SK-N-SH (cell line): ENCODE measurements around the gene NTRK3. TPM values are rescaled to one million over a fixed set of nuclear protein-coding genes. Genes with fewer than 3 reads are reported as not detected.

Source experiments
- CTCF ChIA-PET: fragments of 300-600, 350-600 bp; formaldehyde crosslinking; extraction: SDS; loops from one replicate; lab custom pipeline; 2021; lab: Yijun Ruan, JAX
- POLR2A ChIA-PET: fragments of 350-600 bp; sonication (Branson Sonifier 250); formaldehyde crosslinking; extraction: SDS; loops from one replicate; lab custom pipeline; 2020; ENCODE audit warnings: antibody characterized with exemption, inconsistent platforms; lab: Yijun Ruan, JAX
- DNase-seq: peaks from one replicate; pipeline ENCODE4 v3.0.0; 2012
- H2AFZ ChIP-seq: fragments of 200-600 bp; sonication (generic); 2 replicates; pipeline ENCODE4 v1.8.1; 2016; ENCODE audit warnings: antibody characterized with exemption, mild to moderate bottlenecking, low read depth
- H3F3A ChIP-seq: fragments of 200-600 bp; sonication (generic); replicated peaks from 2 replicates; pipeline ENCODE3; 2016; ENCODE audit warnings: antibody characterized with exemption, mild to moderate bottlenecking; ENCODE audit not compliant: insufficient read depth
- H3K27ac ChIP-seq, 2 experiments: fragments of 200-500 bp in 1 of 2; fragments of 200-600 bp in 1 of 2; sonication (Bioruptor generic) in 1 of 2; sonication (generic), shearing (Covaris generic) in 1 of 2; 2 replicates each; pipeline versions ENCODE4 v1.5.1 to v1.6.1; 2014 to 2016; ENCODE audit warnings: low read depth in 2 of 2, inconsistent platforms in 1 of 2, low read length in 1 of 2, mild to moderate bottlenecking in 1 of 2, mixed read lengths in 1 of 2
- H3K27me3 ChIP-seq: fragments of 200-600 bp; sonication (generic), shearing (Covaris generic); 2 replicates; pipeline ENCODE4 v1.6.1; 2016; ENCODE audit warnings: mixed run types; ENCODE audit not compliant: insufficient read depth
- H3K36me3 ChIP-seq, 2 experiments: fragments of 200-500 bp in 1 of 2; fragments of 200-600 bp in 1 of 2; sonication (Bioruptor generic) in 1 of 2; sonication (generic) in 1 of 2; replicated peaks in 1 of 2; 2 replicates each; pipeline versions ENCODE3 to v1.5.1; 2014 to 2016; ENCODE audit warnings: low read length in 1 of 2, mild to moderate bottlenecking in 1 of 2; ENCODE audit not compliant: insufficient read depth in 2 of 2, control insufficient read depth in 1 of 2
- H3K4me1 ChIP-seq, 2 experiments: fragments of 200-500 bp in 1 of 2; fragments of 200-600 bp in 1 of 2; sonication (Bioruptor generic) in 1 of 2; sonication (generic), shearing (Covaris generic) in 1 of 2; 2 replicates each; pipeline versions ENCODE4 v1.5.1 to v1.6.1; 2014 to 2016; ENCODE audit warnings: low read depth in 1 of 2, low read length in 1 of 2, mixed run types in 1 of 2; ENCODE audit not compliant: insufficient read depth in 2 of 2, control insufficient read depth in 1 of 2
- H3K4me2 ChIP-seq: fragments of 200-600 bp; sonication (generic), shearing (Covaris generic); 2 replicates; pipeline ENCODE4 v1.6.1; 2017; ENCODE audit warnings: mixed run types
- H3K4me3 ChIP-seq, 2 experiments: fragments of 200-500 bp in 1 of 2; fragments of 200-600 bp in 1 of 2; sonication (Bioruptor generic) in 1 of 2; sonication (generic), shearing (Covaris generic) in 1 of 2; 2 replicates each; pipeline versions ENCODE4 v1.5.1 to v1.8.1; 2014 to 2016; ENCODE audit warnings: low read depth in 2 of 2, inconsistent platforms in 1 of 2, low read length in 1 of 2, mild to moderate bottlenecking in 1 of 2, mixed read lengths in 1 of 2, moderate library complexity in 1 of 2
- H3K79me2 ChIP-seq: fragments of 200-600 bp; sonication (generic); 2 replicates; pipeline ENCODE4 v1.8.1; 2017; ENCODE audit warnings: mild to moderate bottlenecking; ENCODE audit not compliant: insufficient read depth
- H3K9ac ChIP-seq: fragments of 200-600 bp; sonication (generic); 2 replicates; pipeline ENCODE4 v1.6.1; 2017; ENCODE audit warnings: mixed run types
- H3K9me2 ChIP-seq: fragments of 200-600 bp; sonication (generic); 2 replicates; pipeline ENCODE4 v1.6.1; 2017; ENCODE audit warnings: mixed run types
- H3K9me3 ChIP-seq: fragments of 200-600 bp; sonication (generic); 2 replicates; pipeline ENCODE4 v1.6.1; 2017; ENCODE audit warnings: mixed run types, mild to moderate bottlenecking, moderate library complexity
- H4K20me1 ChIP-seq: fragments of 200-600 bp; sonication (generic); 2 replicates; pipeline ENCODE4 v1.6.1; 2017; ENCODE audit warnings: mild to moderate bottlenecking, mixed run types; ENCODE audit not compliant: insufficient read depth
- EP300 ChIP-seq, 2 experiments: IDR thresholded peaks; 2 replicates each; pipeline versions ENCODE4 v1.4.0 to v1.6.1; 2012; ENCODE audit warnings: borderline replicate concordance in 1 of 2, low read depth in 1 of 2, low read length in 1 of 2
- EZH2phosphoT487 ChIP-seq: fragments of 200-600 bp; sonication (generic); IDR thresholded peaks from 2 replicates; pipeline ENCODE4 v1.6.1; 2017; ENCODE audit warnings: low read depth, mixed run types, mild to moderate bottlenecking, antibody characterized with exemption, moderate library complexity, borderline replicate concordance
- GABPA ChIP-seq: IDR thresholded peaks from 2 replicates; pipeline ENCODE4 v1.4.0; 2012; ENCODE audit warnings: low read depth, mild to moderate bottlenecking
- JUND ChIP-seq: IDR thresholded peaks from 2 replicates; pipeline ENCODE4 v1.4.0; 2012
- MXI1 ChIP-seq: IDR thresholded peaks from 2 replicates; pipeline ENCODE4 v1.6.1; 2012; ENCODE audit warnings: mild to moderate bottlenecking, low read depth, low read length, improper control_type of control experiment
- SMC3 ChIP-seq: IDR thresholded peaks from 2 replicates; pipeline ENCODE4 v1.6.1; 2012; ENCODE audit warnings: low read depth, low read length, improper control_type of control experiment
- TAF1 ChIP-seq: IDR thresholded peaks from 2 replicates; pipeline ENCODE4 v1.6.1; 2012; ENCODE audit warnings: low read depth, mild to moderate bottlenecking, low read length, moderate library complexity, borderline replicate concordance
- WGBS: methylation state at CpG from one replicate; pipeline ENCODE4 v1.1.6; 2017; ENCODE audit warnings: low lambda C conversion rate; 5-methylcytosine and 5-hydroxymethylcytosine counted together
- polyA plus RNA-seq, 3 experiments: library from polyadenylated mRNA; depleted of rRNA; stranded (reverse); fragments of >200 nt; gene quantifications; 2 replicates each; pipeline ENCODE4 v1.2.3, GENCODE V29; 2012
- TF ChIP-seq, protein P1 (sequence below): IDR thresholded peaks from 2 replicates; pipeline ENCODE4 v1.4.0; 2012; ENCODE audit warnings: low read depth, borderline replicate concordance
- TF ChIP-seq, protein P2 (sequence below): IDR thresholded peaks from 2 replicates; pipeline ENCODE4 v1.4.0; 2012; ENCODE audit warnings: low read depth, borderline replicate concordance

Gene NTRK3
- polyA plus RNA-seq, 1 of the 3 experiments (the other 2 are of a cell fraction): 2.6 TPM

DNA sequence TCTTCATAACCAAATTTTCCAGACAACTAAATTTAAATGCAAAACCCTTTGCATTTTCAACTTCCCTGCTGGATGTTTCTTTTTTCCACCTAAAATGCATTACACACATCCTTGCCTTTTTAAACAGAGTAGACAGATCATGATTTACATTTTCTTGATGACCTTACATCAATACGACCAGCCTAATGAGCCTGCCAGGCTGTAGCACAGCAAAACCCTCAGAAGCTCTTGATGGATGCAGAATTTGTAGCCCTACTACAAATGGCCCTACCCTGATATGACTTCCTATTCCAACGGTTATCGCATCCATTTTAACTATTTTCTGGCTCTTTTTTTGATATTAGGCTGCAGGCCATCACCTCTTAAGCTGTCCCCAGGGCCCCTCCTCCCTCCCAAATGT lies 66.3 kb downstream of the NTRK3 start:
- H3K9me3 ChIP-seq: no peaks in the 10 kb centered on the region
- CTCF ChIA-PET: interaction anchor here (1.1 to 5.1 kb wide), 2 partner anchors 8 to 55 kb away, joined by 4 to 32 read pairs; no protein-coding TSS in a partner anchor
- TF ChIP-seq EP300 (IDR thresholded peaks at IDR 0.05; ENCODE audit: borderline replicate concordance in 1 of 2, low read depth in 1 of 2, low read length in 1 of 2): no peak
- TF ChIP-seq, protein P1, sequence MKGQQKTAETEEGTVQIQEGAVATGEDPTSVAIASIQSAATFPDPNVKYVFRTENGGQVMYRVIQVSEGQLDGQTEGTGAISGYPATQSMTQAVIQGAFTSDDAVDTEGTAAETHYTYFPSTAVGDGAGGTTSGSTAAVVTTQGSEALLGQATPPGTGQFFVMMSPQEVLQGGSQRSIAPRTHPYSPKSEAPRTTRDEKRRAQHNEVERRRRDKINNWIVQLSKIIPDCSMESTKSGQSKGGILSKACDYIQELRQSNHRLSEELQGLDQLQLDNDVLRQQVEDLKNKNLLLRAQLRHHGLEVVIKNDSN: no peak
- no peaks in the 10 kb centered on the region for H3K27me3 ChIP-seq
- H3K4me1 ChIP-seq: peaks cover 0 to 17% of the 10 kb centered on the region in 2 experiments; a peak in 1 of 4 replicates
- no peak overlapping the region for H2AFZ ChIP-seq
- H3K4me2 ChIP-seq: no peak overlapping the region
- no peaks in the 10 kb centered on the region for H3F3A ChIP-seq
- no peaks in the 10 kb centered on the region for H3K79me2 ChIP-seq
- DNase-seq: no peak
- POLR2A ChIA-PET: no interaction called here
- no peaks in the 10 kb centered on the region for H3K9me2 ChIP-seq
- 63% methylated on average over 3 of the region's 3 CpGs for WGBS
- H4K20me1 ChIP-seq: no peaks in the 10 kb centered on the region
- no peaks in the 10 kb centered on the region for H3K36me3 ChIP-seq
- no peak overlapping the region for H3K4me3 ChIP-seq
- no peak overlapping the region for H3K9ac ChIP-seq
- H3K27ac ChIP-seq: no peak overlapping the region

DNA sequence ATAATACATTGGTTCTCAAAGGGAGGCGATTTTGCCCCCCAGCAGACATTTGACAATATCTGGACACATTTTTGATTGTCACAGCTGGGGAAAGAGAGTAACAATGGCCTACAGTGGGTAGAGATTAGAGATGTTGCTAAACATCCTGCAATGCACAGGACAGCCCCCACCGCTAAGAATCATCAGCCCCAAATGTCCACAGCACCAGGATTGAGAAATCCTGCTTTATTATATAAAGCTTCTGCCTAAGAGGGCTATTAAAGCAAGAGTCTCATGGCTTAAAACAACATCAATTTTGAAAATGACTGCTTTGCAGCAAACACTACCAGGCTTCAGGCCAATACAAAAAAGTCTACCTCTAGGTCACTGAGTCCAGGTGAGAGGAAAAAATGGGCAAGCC lies 68.2 kb downstream of the NTRK3 start:
- DNase-seq: no peak
- H3K4me1 ChIP-seq: peaks cover 0 to 17% of the 10 kb centered on the region in 2 experiments; a peak in 1 of 4 replicates
- no peaks in the 10 kb centered on the region for H3K9me2 ChIP-seq
- no peaks in the 10 kb centered on the region for H3K79me2 ChIP-seq
- no peak overlapping the region for H3K4me3 ChIP-seq
- no peak overlapping the region for H2AFZ ChIP-seq
- 42% methylated on average over 2 of the region's 2 CpGs for WGBS
- no peak overlapping the region for H3K9ac ChIP-seq
- H3K4me2 ChIP-seq: no peak overlapping the region
- TF ChIP-seq SMC3 (no peak), EZH2phosphoT487 (no peak), JUND (no peak), GABPA (no peak), MXI1 (no peak), TAF1 (no peak)
- TF ChIP-seq, protein P2, sequence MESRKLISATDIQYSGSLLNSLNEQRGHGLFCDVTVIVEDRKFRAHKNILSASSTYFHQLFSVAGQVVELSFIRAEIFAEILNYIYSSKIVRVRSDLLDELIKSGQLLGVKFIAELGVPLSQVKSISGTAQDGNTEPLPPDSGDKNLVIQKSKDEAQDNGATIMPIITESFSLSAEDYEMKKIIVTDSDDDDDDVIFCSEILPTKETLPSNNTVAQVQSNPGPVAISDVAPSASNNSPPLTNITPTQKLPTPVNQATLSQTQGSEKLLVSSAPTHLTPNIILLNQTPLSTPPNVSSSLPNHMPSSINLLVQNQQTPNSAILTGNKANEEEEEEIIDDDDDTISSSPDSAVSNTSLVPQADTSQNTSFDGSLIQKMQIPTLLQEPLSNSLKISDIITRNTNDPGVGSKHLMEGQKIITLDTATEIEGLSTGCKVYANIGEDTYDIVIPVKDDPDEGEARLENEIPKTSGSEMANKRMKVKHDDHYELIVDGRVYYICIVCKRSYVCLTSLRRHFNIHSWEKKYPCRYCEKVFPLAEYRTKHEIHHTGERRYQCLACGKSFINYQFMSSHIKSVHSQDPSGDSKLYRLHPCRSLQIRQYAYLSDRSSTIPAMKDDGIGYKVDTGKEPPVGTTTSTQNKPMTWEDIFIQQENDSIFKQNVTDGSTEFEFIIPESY: no peak
- H3K36me3 ChIP-seq: no peaks in the 10 kb centered on the region
- H3K9me3 ChIP-seq: no peaks in the 10 kb centered on the region
- POLR2A ChIA-PET: no interaction called here
- H3F3A ChIP-seq: no peaks in the 10 kb centered on the region
- H3K27me3 ChIP-seq: no peaks in the 10 kb centered on the region
- H3K27ac ChIP-seq: no peak overlapping the region
- no peaks in the 10 kb centered on the region for H4K20me1 ChIP-seq
- CTCF ChIA-PET: no interaction called here
